ENCODE results near the gene GAREM1. TPM values are rescaled to one million over a fixed set of nuclear protein-coding genes. Genes with fewer than 3 reads are reported as not detected.

GAREM1 gene
- polyA plus RNA-seq, 1 of the 3 experiments (the other 2 are of a cell fraction) = 2.8 TPM

DNA sequence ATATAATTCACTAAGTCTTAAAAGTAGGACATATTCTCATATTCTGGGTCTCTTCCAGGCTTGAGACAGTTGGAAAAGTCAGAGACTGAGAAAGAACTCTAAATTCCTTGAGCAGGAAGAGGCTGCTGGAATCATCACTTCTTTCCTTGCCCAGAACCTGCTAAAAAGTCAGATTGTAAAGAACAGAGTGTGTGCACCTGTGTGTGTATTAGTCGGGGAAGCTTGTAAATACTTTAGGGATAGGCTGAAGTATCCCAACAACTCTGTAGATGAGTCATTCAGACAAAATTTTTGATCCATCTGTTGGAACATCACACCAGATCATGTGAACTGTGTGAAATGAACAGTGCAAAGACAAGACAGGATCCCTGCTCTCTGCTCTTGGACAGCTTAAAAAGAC lies 16.1 kb downstream of the GAREM1 start:
- no peak for DNase-seq

More for the DNA sequence above, 16.1 kb downstream of the GAREM1 start:
- Histone ChIP-seq H3K9me3 (no peaks in the 10 kb centered on the region), H3K4me2 (no peak overlapping the region), H3K4me1 (ENCODE audit: control insufficient read depth in 1 of 2, insufficient read depth in 2 of 2, low read depth in 1 of 2, low read length in 1 of 2) (no peaks in the 10 kb centered on the region; a peak in 1 of 4 replicates), H3F3A (replicated peaks; ENCODE audit: insufficient read depth) (no peaks in the 10 kb centered on the region), H3K36me3 (replicated peaks in 1 of 2; ENCODE audit: control insufficient read depth in 1 of 2, insufficient read depth in 2 of 2, low read length in 1 of 2) (no peaks in the 10 kb centered on the region), H3K9me2 (no peaks in the 10 kb centered on the region), H4K20me1 (ENCODE audit: insufficient read depth) (no peaks in the 10 kb centered on the region; the same call in 1 of the 2 replicates), H2AFZ (ENCODE audit: low read depth) (no peak overlapping the region), H3K27ac (ENCODE audit: low read depth in 2 of 2, low read length in 1 of 2) (no peak overlapping the region), H3K9ac (no peak overlapping the region), H3K4me3 (ENCODE audit: low read depth in 2 of 2, low read length in 1 of 2) (no peak overlapping the region), H3K27me3 (ENCODE audit: insufficient read depth) (no peaks in the 10 kb centered on the region), H3K79me2 (ENCODE audit: insufficient read depth) (peaks cover 8% of the 10 kb centered on the region)
- ChIA-PET POLR2A (no interaction called here), CTCF (interaction anchor here (0.6 to 2.2 kb wide), 2 partner anchors 296 to 1985 kb away, joined by 3 to 6 read pairs; no protein-coding TSS in a partner anchor)
- TF ChIP-seq NFIC (IDR thresholded peaks at IDR 0.05; ENCODE audit: borderline replicate concordance) (no peak), FOXM1 (IDR thresholded peaks at IDR 0.05; ENCODE audit: low read depth) (no peak), TEAD4 (IDR thresholded peaks at IDR 0.05; ENCODE audit: borderline replicate concordance, insufficient read depth) (no peak), GABPA (IDR thresholded peaks at IDR 0.05; ENCODE audit: low read depth) (no peak), SIN3A (IDR thresholded peaks at IDR 0.05; ENCODE audit: borderline replicate concordance, low read depth, low read length) (no peak), YY1 (IDR thresholded peaks at IDR 0.05; ENCODE audit: low read depth) (no peak), FOXJ3 (CRISPR knock-in tag; IDR thresholded peaks at IDR 0.05) (no peak)
- TF ChIP-seq, protein P1, sequence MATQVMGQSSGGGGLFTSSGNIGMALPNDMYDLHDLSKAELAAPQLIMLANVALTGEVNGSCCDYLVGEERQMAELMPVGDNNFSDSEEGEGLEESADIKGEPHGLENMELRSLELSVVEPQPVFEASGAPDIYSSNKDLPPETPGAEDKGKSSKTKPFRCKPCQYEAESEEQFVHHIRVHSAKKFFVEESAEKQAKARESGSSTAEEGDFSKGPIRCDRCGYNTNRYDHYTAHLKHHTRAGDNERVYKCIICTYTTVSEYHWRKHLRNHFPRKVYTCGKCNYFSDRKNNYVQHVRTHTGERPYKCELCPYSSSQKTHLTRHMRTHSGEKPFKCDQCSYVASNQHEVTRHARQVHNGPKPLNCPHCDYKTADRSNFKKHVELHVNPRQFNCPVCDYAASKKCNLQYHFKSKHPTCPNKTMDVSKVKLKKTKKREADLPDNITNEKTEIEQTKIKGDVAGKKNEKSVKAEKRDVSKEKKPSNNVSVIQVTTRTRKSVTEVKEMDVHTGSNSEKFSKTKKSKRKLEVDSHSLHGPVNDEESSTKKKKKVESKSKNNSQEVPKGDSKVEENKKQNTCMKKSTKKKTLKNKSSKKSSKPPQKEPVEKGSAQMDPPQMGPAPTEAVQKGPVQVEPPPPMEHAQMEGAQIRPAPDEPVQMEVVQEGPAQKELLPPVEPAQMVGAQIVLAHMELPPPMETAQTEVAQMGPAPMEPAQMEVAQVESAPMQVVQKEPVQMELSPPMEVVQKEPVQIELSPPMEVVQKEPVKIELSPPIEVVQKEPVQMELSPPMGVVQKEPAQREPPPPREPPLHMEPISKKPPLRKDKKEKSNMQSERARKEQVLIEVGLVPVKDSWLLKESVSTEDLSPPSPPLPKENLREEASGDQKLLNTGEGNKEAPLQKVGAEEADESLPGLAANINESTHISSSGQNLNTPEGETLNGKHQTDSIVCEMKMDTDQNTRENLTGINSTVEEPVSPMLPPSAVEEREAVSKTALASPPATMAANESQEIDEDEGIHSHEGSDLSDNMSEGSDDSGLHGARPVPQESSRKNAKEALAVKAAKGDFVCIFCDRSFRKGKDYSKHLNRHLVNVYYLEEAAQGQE (IDR thresholded peaks at IDR 0.05; ENCODE audit: low read depth, low read length) = no peak
- TF ChIP-seq, protein P2, sequence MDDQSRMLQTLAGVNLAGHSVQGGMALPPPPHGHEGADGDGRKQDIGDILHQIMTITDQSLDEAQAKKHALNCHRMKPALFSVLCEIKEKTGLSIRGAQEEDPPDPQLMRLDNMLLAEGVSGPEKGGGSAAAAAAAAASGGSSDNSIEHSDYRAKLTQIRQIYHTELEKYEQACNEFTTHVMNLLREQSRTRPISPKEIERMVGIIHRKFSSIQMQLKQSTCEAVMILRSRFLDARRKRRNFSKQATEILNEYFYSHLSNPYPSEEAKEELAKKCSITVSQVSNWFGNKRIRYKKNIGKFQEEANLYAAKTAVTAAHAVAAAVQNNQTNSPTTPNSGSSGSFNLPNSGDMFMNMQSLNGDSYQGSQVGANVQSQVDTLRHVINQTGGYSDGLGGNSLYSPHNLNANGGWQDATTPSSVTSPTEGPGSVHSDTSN (IDR thresholded peaks at IDR 0.05) = no peak
- TF ChIP-seq, protein P3, sequence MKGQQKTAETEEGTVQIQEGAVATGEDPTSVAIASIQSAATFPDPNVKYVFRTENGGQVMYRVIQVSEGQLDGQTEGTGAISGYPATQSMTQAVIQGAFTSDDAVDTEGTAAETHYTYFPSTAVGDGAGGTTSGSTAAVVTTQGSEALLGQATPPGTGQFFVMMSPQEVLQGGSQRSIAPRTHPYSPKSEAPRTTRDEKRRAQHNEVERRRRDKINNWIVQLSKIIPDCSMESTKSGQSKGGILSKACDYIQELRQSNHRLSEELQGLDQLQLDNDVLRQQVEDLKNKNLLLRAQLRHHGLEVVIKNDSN (IDR thresholded peaks at IDR 0.05; ENCODE audit: borderline replicate concordance, low read depth) = no peak
- TF ChIP-seq, protein P4, sequence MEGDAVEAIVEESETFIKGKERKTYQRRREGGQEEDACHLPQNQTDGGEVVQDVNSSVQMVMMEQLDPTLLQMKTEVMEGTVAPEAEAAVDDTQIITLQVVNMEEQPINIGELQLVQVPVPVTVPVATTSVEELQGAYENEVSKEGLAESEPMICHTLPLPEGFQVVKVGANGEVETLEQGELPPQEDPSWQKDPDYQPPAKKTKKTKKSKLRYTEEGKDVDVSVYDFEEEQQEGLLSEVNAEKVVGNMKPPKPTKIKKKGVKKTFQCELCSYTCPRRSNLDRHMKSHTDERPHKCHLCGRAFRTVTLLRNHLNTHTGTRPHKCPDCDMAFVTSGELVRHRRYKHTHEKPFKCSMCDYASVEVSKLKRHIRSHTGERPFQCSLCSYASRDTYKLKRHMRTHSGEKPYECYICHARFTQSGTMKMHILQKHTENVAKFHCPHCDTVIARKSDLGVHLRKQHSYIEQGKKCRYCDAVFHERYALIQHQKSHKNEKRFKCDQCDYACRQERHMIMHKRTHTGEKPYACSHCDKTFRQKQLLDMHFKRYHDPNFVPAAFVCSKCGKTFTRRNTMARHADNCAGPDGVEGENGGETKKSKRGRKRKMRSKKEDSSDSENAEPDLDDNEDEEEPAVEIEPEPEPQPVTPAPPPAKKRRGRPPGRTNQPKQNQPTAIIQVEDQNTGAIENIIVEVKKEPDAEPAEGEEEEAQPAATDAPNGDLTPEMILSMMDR (IDR thresholded peaks at IDR 0.05) = no peak
- WGBS (ENCODE audit: low lambda C conversion rate) = 60% methylated on average over 1 of the region's 1 CpG
